Memory B cell (primary cell): Measurements from ENCODE around the gene TMEM141.
A peak's percentile ranks its signal among the peaks of the same experiment; 100 is the strongest.
"Not testable (repeated sequence)": the region's sequence is repeated elsewhere in the genome, so short reads cannot be mapped to it uniquely, and the experiment has no call there.

Experiments
- ATAC-seq: fragments of 150-1000 bp; cut with Tn5 transposase; 2 replicates; pipeline ENCODE4 v1.10.0; 2021; ENCODE audit warnings: low read depth, mild to moderate bottlenecking, moderate library complexity
- DNase-seq, 2 donors: peaks; one replicate each; pipeline ENCODE4 v3.0.0; 2022; ENCODE audit warnings: low spot score in 2 of 2
- H3K27ac Mint-ChIP-seq: one replicate; pipeline ENCODE4 v1.8.0; 2022; ENCODE audit warnings: mild to moderate bottlenecking, moderate library complexity, mixed read lengths
- H3K27me3 Mint-ChIP-seq: one replicate; pipeline ENCODE4 v1.8.0; 2022; ENCODE audit warnings: mixed read lengths
- H3K36me3 Mint-ChIP-seq: one replicate; pipeline ENCODE4 v1.8.0; 2022; ENCODE audit warnings: mild to moderate bottlenecking, mixed read lengths
- H3K4me1 Mint-ChIP-seq: one replicate; pipeline ENCODE4 v1.8.0; 2022; ENCODE audit warnings: mixed read lengths
- H3K4me3 Mint-ChIP-seq: one replicate; pipeline ENCODE4 v1.8.0; 2022; ENCODE audit warnings: mild to moderate bottlenecking, moderate library complexity, mixed read lengths
- H3K9me3 Mint-ChIP-seq: one replicate; pipeline ENCODE4 v1.8.0; 2022; ENCODE audit warnings: mixed read lengths

The TMEM141 gene

GRCh38 chr9:136803009-136803550 lies 11.9 kb downstream of the TMEM141 start:
- not testable (repeated sequence) for H3K4me3 Mint-ChIP-seq, H3K9me3 Mint-ChIP-seq, H3K27me3 Mint-ChIP-seq, ATAC-seq, DNase-seq, H3K27ac Mint-ChIP-seq
- Mint-ChIP-seq H3K36me3 (peaks cover 10% of the 10 kb centered on the region), H3K4me1 (peaks cover 22% of the 10 kb centered on the region)

GRCh38 chr9:136803551-136804508 lies 12.7 kb downstream of the TMEM141 start:
- DNase-seq (no peak), ATAC-seq (no peak)
- Mint-ChIP-seq H3K27me3 (peaks cover 4% of the 10 kb centered on the region), H3K9me3 (no peaks in the 10 kb centered on the region), H3K4me3 (no peak overlapping the region), H3K4me1 (peaks cover 24% of the 10 kb centered on the region), H3K27ac (no peak overlapping the region), H3K36me3 (peaks cover 10% of the 10 kb centered on the region)

GRCh38 chr9:136804509-136805206 lies 13.5 kb downstream of the TMEM141 start:
- H3K27ac Mint-ChIP-seq: no peak overlapping the region
- H3K9me3 Mint-ChIP-seq: no peaks in the 10 kb centered on the region
- peaks cover 28% of the 10 kb centered on the region for H3K4me1 Mint-ChIP-seq
- ATAC-seq (no peak), DNase-seq (no peak)
- no peak overlapping the region for H3K4me3 Mint-ChIP-seq
- H3K36me3 Mint-ChIP-seq: peaks cover 10% of the 10 kb centered on the region
- H3K27me3 Mint-ChIP-seq: peaks cover 4% of the 10 kb centered on the region

- Mint-ChIP-seq H3K27ac (no peak overlapping the region), H3K27me3 (peaks cover 4% of the 10 kb centered on the region), H3K4me3 (peak overlapping the region; percentile 24), H3K4me1 (peaks cover 26% of the 10 kb centered on the region), H3K9me3 (no peaks in the 10 kb centered on the region), H3K36me3 (peaks cover 10% of the 10 kb centered on the region)
- DNase-seq: no peak
- ATAC-seq: no peak
Observed at GRCh38 chr9:136805207-136805740, 14.1 kb downstream of the TMEM141 start.

GRCh38 chr9:136806067-136806466 lies 14.9 kb downstream of the TMEM141 start:
- Mint-ChIP-seq H3K36me3 (peaks cover 12% of the 10 kb centered on the region), H3K9me3 (no peaks in the 10 kb centered on the region), H3K27me3 (peaks cover 4% of the 10 kb centered on the region), H3K4me3 (peak overlapping the region; percentile 93), H3K27ac (no peak overlapping the region), H3K4me1 (peaks cover 21% of the 10 kb centered on the region)
- ATAC-seq: no peak
- DNase-seq: no peak

GRCh38 chr9:136806631-136807201 lies 15.6 kb downstream of the TMEM141 start:
- no peak for ATAC-seq
- peaks cover 12% of the 10 kb centered on the region for H3K36me3 Mint-ChIP-seq
- H3K9me3 Mint-ChIP-seq: no peaks in the 10 kb centered on the region

GRCh38 chr9:136807281-136808074 lies 16.3 kb downstream of the TMEM141 start, which contains the start of gene RABL6:
Gene RABL6, plus strand, starts transcription at chr9:136807948. Its CDS starts 249 bp downstream, at chr9:136808197.
- peaks cover 12% of the 10 kb centered on the region for H3K36me3 Mint-ChIP-seq
- ATAC-seq (peak; percentile 87), DNase-seq (peak; percentile 82 to 86)
- H3K9me3 Mint-ChIP-seq: no peaks in the 10 kb centered on the region
- peak within 1 kb of the TSS; percentile 93 for H3K4me3 Mint-ChIP-seq
- peaks cover under 1% of the 10 kb centered on the region for H3K27me3 Mint-ChIP-seq
- peaks cover 18% of the 10 kb centered on the region for H3K4me1 Mint-ChIP-seq
- H3K27ac Mint-ChIP-seq: peak within 1 kb of the TSS; percentile 94

More at GRCh38 chr9:136806631-136807201, 15.6 kb downstream of the TMEM141 start:
- peak overlapping the region; percentile 94 for H3K27ac Mint-ChIP-seq
- peak overlapping the region; percentile 93 for H3K4me3 Mint-ChIP-seq
- no peak for DNase-seq
- peaks cover 4% of the 10 kb centered on the region for H3K27me3 Mint-ChIP-seq
- H3K4me1 Mint-ChIP-seq: peaks cover 18% of the 10 kb centered on the region

- Mint-ChIP-seq H3K9me3 (no peaks in the 10 kb centered on the region), H3K4me1 (peaks cover 18% of the 10 kb centered on the region), H3K36me3 (peaks cover 15% of the 10 kb centered on the region), H3K27me3 (no peaks in the 10 kb centered on the region), H3K4me3 (peak overlapping the region; percentile 86), H3K27ac (peak overlapping the region; percentile 68)
- peak; percentile 47 for ATAC-seq
- peak in 1 of 2 donors; percentile 24 for DNase-seq
Observed at GRCh38 chr9:136808075-136808805, 17.1 kb downstream of the TMEM141 start.

GRCh38 chr9:136808806-136809158 lies 17.6 kb downstream of the TMEM141 start:
- no peak for DNase-seq
- H3K27me3 Mint-ChIP-seq: no peaks in the 10 kb centered on the region
- H3K4me3 Mint-ChIP-seq: peak overlapping the region; percentile 86
- peaks cover 21% of the 10 kb centered on the region for H3K4me1 Mint-ChIP-seq
- H3K27ac Mint-ChIP-seq: peak overlapping the region; percentile 68
- peaks cover 15% of the 10 kb centered on the region for H3K36me3 Mint-ChIP-seq
- ATAC-seq: no peak
- H3K9me3 Mint-ChIP-seq: no peaks in the 10 kb centered on the region

GRCh38 chr9:136814725-136815421 lies 23.7 kb downstream of the TMEM141 start:
- peak overlapping the region; percentile 13 for H3K27ac Mint-ChIP-seq
- no peak for DNase-seq
- no peaks in the 10 kb centered on the region for H3K27me3 Mint-ChIP-seq
- no peak for ATAC-seq
- peaks cover 19% of the 10 kb centered on the region for H3K4me1 Mint-ChIP-seq
- H3K4me3 Mint-ChIP-seq: no peak overlapping the region
- H3K9me3 Mint-ChIP-seq: no peaks in the 10 kb centered on the region
- H3K36me3 Mint-ChIP-seq: peaks cover 20% of the 10 kb centered on the region

GRCh38 chr9:136815422-136815782 lies 24.3 kb downstream of the TMEM141 start:
- H3K9me3 Mint-ChIP-seq: no peaks in the 10 kb centered on the region
- H3K27ac Mint-ChIP-seq: peak overlapping the region; percentile 13
- H3K4me3 Mint-ChIP-seq: no peak overlapping the region
- ATAC-seq (no peak), DNase-seq (no peak)
- H3K27me3 Mint-ChIP-seq: no peaks in the 10 kb centered on the region
- peaks cover 19% of the 10 kb centered on the region for H3K4me1 Mint-ChIP-seq
- peaks cover 20% of the 10 kb centered on the region for H3K36me3 Mint-ChIP-seq
